Erythroblast (primary cell): Measurements from ENCODE around the gene ADAM12.

Experiments
- DNase-seq, 2 experiments: peaks; one replicate each; lab custom pipeline; 2025; lab: John Stamatoyannopoulos, UW
- GATA1 ChIP-seq: IDR thresholded peaks from 2 replicates; pipeline ENCODE4 v1.6.1; 2011; ENCODE audit warnings: low read depth, mild to moderate bottlenecking, control low read depth, low read length, moderate library complexity
- POLR2A ChIP-seq: IDR thresholded peaks from 2 replicates; pipeline ENCODE4 v1.6.1; 2011; ENCODE audit warnings: mild to moderate bottlenecking, low read length

The ADAM12 gene

GRCh38 chr10:126147866-126148587, 240.2 kb downstream of the ADAM12 start:
- DNase-seq = no peak
- TF ChIP-seq POLR2A (no peak), GATA1 (no peak)

GRCh38 chr10:126146771-126147170, 241.5 kb downstream of the ADAM12 start:
- TF ChIP-seq GATA1 = no peak
- no peak for TF ChIP-seq POLR2A
- no peak for DNase-seq

GRCh38 chr10:126143117-126143516, 245.2 kb downstream of the ADAM12 start:
- DNase-seq = no peak
- TF ChIP-seq POLR2A = no peak
- no peak for TF ChIP-seq GATA1

GRCh38 chr10:126140746-126141273, 247.5 kb downstream of the ADAM12 start:
- no peak for TF ChIP-seq GATA1
- no peak for TF ChIP-seq POLR2A
- no peak for DNase-seq

GRCh38 chr10:126137562-126138221, 250.6 kb downstream of the ADAM12 start:
- TF ChIP-seq GATA1 (no peak), POLR2A (no peak)

GRCh38 chr10:126135941-126136595, 252.2 kb downstream of the ADAM12 start:
- no peak for DNase-seq
- TF ChIP-seq GATA1 (no peak), POLR2A (no peak)

More at GRCh38 chr10:126137562-126138221, 250.6 kb downstream of the ADAM12 start:
- DNase-seq = no peak

- no peak for TF ChIP-seq GATA1
- no peak for TF ChIP-seq POLR2A
- no peak for DNase-seq
Observed at GRCh38 chr10:126135177-126135576, 253.1 kb downstream of the ADAM12 start.

- no peak for DNase-seq
Observed at GRCh38 chr10:126133906-126134656, 254.2 kb downstream of the ADAM12 start.

GRCh38 chr10:126133082-126133620, 255.1 kb downstream of the ADAM12 start:
- no peak for DNase-seq
- TF ChIP-seq GATA1 = no peak
- TF ChIP-seq POLR2A = no peak

More at GRCh38 chr10:126133906-126134656, 254.2 kb downstream of the ADAM12 start:
- TF ChIP-seq POLR2A = no peak
- no peak for TF ChIP-seq GATA1

GRCh38 chr10:126131341-126131740, 256.9 kb downstream of the ADAM12 start:
- no peak for TF ChIP-seq POLR2A
- TF ChIP-seq GATA1 = no peak
- no peak for DNase-seq

GRCh38 chr10:126130271-126130710, 258.0 kb downstream of the ADAM12 start:
- DNase-seq = no peak
- TF ChIP-seq POLR2A = no peak

- no peak for DNase-seq
- no peak for TF ChIP-seq GATA1
- no peak for TF ChIP-seq POLR2A
Observed at GRCh38 chr10:126129026-126129425, 259.3 kb downstream of the ADAM12 start.

- TF ChIP-seq GATA1 (no peak), POLR2A (no peak)
- DNase-seq = no peak
Observed at GRCh38 chr10:126128581-126128980, 259.7 kb downstream of the ADAM12 start.
